GM04503 (cell line): ENCODE results near the gene POP5.

Experiments
- DNase-seq: peaks from one replicate; pipeline ENCODE4 v3.0.0-alpha.2; 2012; ENCODE audit warnings: low read depth

POP5 gene

GRCh38 chr12:120588948-120589930 lies 8.0 kb upstream of the POP5 start:
- DNase-seq, result no peak

- no peak for DNase-seq
These were observed 7.2 kb upstream of the POP5 start for GRCh38 chr12:120588371-120588770.

DNA sequence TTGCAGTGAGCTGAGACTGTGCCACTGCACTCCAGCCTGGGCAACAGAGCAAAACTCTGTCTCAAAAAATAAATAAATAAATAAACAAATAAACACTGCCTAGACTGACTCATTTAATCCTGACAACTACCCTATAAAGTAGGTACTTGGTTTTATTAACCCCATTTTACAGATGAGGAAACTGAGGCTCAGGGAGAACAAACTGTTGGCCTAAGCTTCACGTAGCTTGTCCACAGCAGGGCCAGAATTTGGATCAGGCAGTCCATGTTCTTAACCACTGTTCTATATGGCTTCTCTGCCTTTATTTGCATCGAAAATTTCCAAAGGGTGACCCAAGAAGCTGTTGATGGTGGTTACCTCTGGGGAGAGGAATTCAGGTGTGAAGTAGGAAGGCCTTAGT lies 5.7 kb upstream of the POP5 start:
- no peak for DNase-seq

- DNase-seq, result no peak
These were observed 5.0 kb upstream of the POP5 start for GRCh38 chr12:120586206-120586605.

DNA sequence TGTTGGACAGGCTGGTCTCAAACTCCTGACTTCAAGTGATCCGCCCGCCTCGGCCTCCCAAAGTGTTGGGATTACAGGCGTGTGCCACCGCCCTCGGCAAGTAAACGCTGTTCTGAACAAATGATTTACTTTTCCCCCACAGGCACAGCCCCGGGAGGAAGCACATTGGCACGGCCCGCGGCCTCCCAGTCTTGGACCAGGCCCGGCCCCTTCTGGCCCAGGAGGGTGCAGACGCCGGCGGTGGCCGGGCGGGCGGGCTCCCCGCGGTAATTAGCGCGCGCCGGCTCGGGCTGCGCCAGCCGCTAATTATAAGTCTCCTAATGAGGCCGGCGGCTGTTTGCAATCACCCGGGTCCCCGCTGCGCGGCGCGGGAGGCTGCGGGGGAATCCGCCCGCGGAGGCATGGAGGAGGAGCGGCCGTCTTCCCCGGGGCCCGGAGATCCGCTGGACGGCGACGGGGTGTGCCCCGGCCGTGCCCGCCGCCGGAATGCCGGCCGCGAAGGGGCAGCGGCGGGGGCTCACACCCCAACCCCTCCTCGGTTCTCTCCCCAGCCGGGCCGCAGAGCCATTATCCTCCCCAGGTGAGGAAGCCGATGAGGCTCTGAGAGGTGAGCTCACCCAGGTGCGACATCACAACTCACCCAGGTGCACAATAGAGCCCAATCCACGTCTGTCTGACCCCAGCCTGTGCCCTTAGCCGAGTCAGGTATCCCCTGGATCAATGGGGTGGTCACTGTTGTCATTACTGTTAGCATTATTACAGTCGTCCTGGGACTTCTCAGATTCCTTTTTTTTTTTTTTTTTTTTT lies 3.3 kb upstream of the POP5 start:
- no peak for DNase-seq

DNA sequence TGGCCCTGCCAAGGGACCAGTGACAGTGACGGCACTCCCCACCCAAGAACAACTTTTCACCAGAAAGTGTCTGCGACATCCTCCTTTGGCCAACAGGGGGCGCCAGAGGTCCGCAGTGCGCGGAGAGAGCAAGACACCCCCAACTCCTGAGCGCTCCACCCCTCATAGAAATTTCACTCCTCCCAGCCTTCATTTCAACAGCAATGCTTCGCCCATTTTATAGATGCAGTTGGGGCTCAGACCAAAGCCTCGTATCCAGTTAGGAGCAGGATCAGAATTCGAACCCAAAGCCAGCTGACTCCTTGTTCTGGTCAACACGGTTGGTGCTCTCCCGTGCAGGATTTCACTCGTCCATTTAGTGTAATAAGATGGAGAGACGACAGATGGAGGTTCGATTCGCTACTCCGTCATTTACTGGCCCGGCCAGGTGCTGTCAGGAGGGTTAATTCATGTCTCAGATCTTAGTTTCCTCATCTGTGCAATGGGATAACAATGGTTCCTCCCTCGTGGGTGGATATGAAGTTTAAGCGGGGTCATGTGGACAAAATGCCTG lies 2.4 kb upstream of the POP5 start:
- no peak for DNase-seq

DNA sequence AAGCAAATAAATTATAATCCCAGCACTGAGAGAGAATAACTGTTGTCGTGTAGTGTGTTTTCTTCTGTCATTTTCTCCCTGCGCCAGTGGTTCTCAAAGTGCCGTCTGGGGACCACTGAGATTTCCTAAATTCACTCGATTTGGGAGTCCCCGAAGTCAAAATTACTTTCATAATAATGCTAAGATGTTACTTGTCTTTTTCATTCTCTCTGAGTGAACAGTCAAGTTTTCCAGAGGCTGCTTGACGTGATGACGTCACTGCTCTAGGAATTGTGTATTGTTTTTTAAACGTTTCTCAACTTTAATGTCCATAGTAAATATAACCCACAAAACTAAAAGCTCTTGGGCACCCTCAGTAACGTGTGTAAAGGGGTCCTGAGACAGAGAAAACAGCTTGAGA lies 796 bp upstream of the POP5 start:
- DNase-seq, result no peak

DNA sequence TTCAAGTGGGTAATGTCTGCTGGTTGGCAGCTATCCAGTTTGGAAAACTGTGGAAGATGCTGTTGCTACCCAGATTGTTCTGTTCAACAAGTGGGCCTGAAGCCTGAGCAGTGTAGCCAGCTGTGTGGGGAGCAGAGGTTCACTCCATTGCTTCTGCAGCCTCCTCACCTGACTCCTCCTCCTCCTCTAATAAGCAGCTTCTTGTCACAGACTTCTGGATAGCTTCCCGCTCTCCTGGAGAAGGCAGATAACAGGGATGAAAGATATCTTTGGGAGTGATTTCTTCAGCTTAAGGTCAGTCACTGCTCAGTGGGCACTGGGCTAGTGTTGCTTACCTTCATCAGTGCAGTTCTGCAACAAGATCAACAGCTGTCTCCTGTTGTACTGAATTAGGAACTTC lies 2.0 kb downstream of the POP5 start:
- DNase-seq, result no peak

GRCh38 chr12:120574106-120574505 lies 7.1 kb downstream of the POP5 start:
- peak; percentile 16 for DNase-seq

DNA sequence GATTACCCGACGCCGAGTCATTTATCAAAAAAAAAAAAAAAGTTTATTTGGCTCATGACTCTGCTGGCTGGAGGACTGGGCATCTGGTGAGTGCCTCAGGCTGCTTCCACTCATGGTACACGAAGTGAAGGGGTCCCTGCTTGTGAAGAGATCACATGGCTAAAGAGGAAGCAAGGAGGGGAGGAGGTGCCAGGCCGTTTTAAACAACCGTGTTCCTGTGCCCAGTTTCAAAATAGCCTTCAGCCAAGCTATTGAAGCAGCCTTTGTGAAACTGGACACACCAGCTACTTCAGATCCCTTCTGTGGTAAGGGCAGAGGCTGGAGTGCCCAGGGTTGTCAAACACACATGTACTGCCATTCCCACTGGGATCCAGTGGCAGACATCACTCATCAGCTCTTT lies 7.6 kb downstream of the POP5 start:
- DNase-seq, result no peak

GRCh38 chr12:120571299-120571698 lies 9.9 kb downstream of the POP5 start:
- DNase-seq, result no peak

DNA sequence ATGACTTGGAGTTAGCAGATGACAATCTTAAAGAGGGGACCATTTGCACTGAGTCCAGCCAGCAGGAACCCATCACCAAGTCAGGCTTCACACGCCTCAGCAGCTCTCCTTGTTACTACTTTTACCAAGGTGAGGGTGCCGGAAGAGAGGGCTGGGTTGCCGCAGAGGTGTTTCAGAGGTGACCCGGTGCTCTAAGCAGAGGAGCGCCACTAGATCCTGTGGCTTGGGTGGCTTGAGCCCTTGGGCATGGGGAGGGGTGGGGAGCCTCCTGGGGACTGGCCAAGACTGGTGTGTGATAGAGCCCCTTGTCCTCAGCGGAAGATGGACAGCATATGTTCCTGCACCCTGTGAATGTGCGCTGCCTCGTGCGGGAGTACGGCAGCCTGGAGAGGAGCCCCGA lies 17.7 kb downstream of the POP5 start:
- DNase-seq, result no peak

DNA sequence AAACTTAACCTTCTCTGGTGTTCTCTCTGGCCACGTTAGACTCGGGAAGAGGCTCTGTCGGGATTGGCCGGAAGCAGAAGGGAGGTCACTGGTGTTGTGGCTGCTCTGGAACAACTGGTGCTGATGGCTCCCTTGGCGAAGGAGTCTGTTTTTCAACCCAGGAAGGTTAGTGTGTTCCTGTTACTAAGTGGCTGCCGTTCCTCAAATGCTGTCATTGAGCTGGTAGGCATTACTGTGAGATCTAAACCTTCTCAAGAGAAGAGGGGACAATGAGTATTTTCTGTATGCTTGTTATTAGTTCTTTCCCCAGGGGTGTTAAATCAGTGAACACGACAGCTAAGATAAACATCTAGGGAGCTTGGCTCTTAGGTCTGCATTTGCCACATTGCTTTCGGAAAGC lies 18.3 kb downstream of the POP5 start:
- no peak for DNase-seq

GRCh38 chr12:120557589-120557988 lies 23.6 kb downstream of the POP5 start:
- DNase-seq, result no peak

DNA sequence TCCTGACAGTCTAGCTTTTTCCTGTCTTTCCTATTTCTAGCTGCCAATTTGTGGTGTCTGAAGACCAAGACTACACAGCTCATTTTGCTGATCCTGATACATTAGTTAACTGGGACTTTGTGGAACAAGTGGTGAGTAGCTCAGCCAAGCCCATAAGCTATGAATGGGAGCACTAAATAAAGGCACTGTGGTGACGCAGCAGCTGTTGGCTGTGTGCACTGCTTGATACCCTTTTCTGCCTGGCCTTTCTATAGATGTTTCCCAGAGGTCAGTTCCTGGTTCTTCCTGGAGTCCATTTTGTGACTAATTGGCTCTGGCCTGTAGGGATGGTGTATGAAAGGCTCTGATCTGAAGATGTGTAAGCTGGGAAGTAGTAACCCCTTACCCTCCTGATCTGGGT lies 26.5 kb downstream of the POP5 start:
- no peak for DNase-seq

DNA sequence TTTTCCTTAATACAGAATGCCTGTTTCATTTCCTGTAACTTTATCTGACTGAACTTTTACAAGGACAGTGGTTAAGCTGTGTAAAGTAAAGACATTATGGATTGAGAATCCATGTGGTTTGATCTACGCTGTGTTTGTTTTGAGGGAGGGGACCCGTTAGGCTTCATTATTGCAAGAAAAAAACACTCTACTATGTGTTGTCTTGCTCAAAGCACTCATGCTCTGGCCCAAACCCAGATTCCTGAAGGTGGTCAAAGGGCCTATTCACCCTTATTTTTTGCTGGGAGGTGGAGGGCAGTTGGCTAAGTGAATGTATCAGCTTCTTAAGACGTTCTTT lies 35.2 kb downstream of the POP5 start:
- no peak for DNase-seq

GRCh38 chr12:120544691-120545090 lies 36.5 kb downstream of the POP5 start:
- no peak for DNase-seq

DNA sequence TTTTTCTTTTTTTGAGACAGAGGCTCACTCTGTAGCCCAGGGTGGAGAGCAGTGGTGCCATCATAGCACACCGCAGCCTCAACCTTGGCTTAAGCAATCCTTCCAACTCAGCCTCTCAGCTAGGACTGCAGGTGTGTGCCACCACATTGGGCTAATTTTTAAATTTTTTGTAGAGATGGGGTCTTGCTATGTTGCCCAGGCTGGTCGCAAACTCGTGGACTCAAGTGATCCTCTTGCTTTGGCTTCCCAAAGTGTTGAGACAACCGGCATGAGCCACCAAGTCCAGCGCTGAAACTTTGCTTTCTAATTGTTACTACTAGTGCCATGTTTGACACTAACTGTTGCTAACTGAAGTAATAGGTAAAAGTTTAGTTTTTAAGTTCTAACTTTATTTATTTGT lies 39.0 kb downstream of the POP5 start:
- no peak for DNase-seq

DNA sequence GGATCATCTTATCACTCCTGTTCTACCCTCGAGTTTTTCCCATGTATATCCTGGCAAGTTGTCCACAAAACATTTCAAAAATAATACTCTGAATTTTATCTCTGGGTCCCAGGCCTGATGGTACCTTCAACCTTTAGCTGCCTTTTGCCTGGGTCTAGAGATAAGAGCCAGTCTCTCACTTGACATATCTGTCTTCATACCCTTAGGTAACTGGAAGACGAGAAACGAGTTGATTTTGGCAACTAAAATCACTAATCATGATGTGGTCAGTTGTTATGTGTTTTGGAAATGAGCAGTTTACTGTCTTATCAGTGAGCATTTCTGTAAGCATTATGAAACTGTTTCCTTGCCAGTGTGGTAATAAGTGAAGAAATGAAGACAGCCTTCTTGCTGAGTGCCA lies 40.8 kb downstream of the POP5 start:
- peak; percentile 25 for DNase-seq

GRCh38 chr12:120539303-120539702 lies 41.9 kb downstream of the POP5 start:
- DNase-seq, result no peak

- peak; percentile 24 for DNase-seq
These were observed 42.7 kb downstream of the POP5 start for GRCh38 chr12:120538281-120539156.

DNA sequence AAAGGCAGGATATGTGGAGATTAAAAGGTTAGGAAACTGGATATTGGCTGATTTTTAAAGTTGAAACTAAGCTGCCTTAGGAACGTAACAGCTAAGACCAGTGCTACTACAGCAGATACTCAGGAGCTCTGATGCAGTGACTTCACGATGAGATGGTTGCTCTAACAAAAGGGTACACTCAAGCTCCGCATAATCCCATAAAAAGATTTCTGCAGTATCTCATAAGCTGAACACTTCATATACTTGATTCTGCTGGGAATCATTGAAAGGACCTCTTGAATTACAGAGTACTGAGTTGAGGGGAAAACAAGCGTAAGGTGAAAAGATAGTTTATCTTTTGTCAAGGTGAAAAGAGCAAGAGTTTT lies 43.4 kb downstream of the POP5 start:
- no peak for DNase-seq
